SK-N-MC (cell line): Measurements from ENCODE around the gene OR6B1.

Experiments used
- EZH2 ChIP-seq: fragments of 200-600 bp; sonication (generic); IDR thresholded peaks from one replicate; pipeline ENCODE4 v1.6.1; 2017; ENCODE audit warnings: antibody characterized with exemption
- FOXP2 ChIP-seq: optimal IDR thresholded peaks from 2 replicates; pipeline ENCODE3; 2011; ENCODE audit warnings: mild to moderate bottlenecking, moderate library complexity; ENCODE audit not compliant: insufficient read depth; ENCODE audit errors: extremely low read length, control extremely low read depth
- POLR2AphosphoS5 ChIP-seq: IDR thresholded peaks from 2 replicates; pipeline ENCODE4 v1.6.1; 2012; ENCODE audit warnings: mild to moderate bottlenecking, low read depth, low read length, borderline replicate concordance

GRCh38 chr7:143958781-143959180, 41.3 kb upstream of the OR6B1 start:
- TF ChIP-seq POLR2AphosphoS5 (no peak), EZH2 (no peak), FOXP2 (no peak)
